KG1 (cell line): ENCODE measurements around the gene RBFOX1.
"Not testable (repeated sequence)": the region's sequence is repeated elsewhere in the genome, so short reads cannot be mapped to it uniquely, and the experiment has no call there.

Source experiments
- DNase-seq: peaks from one replicate; lab custom pipeline; 2025; lab: John Stamatoyannopoulos, UW

The RBFOX1 gene

GRCh38 chr16:7471268-7471667 lies 138.6 kb downstream of the RBFOX1 start:
- DNase-seq = no peak

DNA sequence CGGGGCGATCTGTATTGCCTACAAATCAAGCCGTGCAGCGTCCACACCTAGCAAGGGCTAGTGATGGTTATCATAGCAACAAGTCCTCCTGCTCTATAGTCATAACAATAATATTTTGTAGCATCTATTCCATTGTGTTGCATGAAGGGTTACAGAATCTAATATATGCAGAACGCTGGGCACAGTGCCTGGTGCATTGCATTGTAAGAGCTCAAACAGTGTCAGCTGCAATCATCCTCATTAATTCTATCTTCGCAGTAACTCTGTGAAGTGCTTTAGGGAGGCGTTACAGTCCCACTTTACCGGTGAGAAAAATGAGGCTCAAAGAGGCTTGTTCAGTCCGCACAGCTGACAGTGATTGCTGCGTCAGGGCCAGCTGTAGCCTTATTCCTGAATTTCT lies 149.4 kb downstream of the RBFOX1 start:
- DNase-seq = no peak

GRCh38 chr16:7482596-7483290 lies 150.1 kb downstream of the RBFOX1 start:
- DNase-seq = no peak

- no peak for DNase-seq
These were observed 155.1 kb downstream of the RBFOX1 start for GRCh38 chr16:7487574-7488323.

- no peak for DNase-seq
These were observed 159.5 kb downstream of the RBFOX1 start for GRCh38 chr16:7492122-7492521.

DNA sequence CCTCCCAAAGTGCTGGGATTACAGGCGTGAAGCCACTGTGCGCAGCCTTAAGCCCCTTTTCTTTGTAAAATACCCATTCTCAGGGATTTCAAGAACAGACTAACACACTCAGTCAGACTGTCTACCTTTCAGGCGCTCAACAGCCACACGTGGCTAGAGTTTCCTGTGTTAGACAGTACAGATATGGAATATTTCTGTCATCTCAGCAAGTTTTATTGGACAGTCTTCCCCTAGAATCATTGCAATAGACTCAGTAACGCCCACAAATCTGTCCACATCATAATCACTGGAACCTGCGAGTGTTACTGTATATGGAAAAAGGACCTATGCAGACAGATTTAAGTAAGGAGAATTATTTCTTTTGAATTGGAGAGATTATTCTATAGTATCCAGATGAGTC lies 160.5 kb downstream of the RBFOX1 start:
- no peak for DNase-seq

DNA sequence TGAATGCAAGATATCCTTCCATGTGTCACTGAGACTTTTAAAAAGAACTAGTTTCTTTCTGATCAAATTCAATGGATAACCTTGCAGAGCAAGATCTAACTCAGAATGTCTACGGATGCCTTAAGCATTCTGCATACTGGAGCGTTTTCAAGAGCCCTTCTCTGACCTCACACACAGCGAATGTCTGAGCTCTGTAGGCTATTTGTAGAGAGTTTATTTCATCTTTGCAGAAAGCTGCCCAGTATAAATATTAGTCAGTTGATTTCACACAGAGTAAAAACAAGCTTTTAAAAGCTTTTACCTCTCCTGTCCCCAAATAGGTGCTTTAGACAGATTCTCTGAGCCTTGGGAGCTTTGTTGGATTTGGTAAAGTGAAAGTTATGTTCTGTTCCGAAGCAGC lies 165.0 kb downstream of the RBFOX1 start:
- no peak for DNase-seq

DNA sequence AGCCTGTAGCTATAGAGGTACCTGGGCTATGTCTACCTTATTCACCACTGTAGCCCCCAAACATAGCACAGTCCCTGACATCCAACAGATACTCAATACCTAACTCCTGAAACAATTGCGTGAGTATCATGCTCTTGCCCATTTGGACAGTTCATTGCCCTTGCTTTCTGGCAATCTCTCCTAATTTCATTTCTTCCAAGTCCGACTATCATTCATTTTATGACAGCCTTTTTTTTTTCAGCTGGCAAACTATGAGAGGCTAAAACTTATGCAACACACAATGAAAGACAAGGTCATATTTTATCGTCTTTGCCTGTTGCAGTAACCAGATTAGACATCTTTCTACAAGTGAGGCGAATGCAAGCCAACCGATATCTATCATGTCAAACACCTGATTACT lies 169.2 kb downstream of the RBFOX1 start:
- no peak for DNase-seq

- DNase-seq = not testable (repeated sequence)
These were observed 170.0 kb downstream of the RBFOX1 start for GRCh38 chr16:7502591-7503157.

DNA sequence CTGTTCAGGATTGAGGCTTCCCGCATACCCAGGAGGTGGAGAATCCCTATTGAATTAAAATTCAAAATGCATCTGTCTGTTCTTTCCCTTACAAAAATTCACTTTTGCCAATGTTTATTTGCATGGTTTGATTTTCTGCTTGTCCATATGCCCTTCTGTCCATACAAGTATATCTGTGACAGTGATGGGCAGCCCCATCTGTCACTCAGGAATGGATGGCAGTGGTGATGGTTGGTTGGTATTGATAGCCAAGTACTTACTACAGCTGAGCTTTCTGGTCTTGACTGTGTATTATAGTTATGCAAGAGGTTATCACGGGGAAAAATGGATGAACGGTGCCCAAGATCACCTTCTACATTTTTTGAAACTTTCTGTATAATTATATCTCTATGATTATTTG lies 171.0 kb downstream of the RBFOX1 start:
- no peak for DNase-seq

GRCh38 chr16:7504844-7505243 lies 172.2 kb downstream of the RBFOX1 start:
- no peak for DNase-seq

GRCh38 chr16:7505495-7505894 lies 172.8 kb downstream of the RBFOX1 start:
- no peak for DNase-seq

DNA sequence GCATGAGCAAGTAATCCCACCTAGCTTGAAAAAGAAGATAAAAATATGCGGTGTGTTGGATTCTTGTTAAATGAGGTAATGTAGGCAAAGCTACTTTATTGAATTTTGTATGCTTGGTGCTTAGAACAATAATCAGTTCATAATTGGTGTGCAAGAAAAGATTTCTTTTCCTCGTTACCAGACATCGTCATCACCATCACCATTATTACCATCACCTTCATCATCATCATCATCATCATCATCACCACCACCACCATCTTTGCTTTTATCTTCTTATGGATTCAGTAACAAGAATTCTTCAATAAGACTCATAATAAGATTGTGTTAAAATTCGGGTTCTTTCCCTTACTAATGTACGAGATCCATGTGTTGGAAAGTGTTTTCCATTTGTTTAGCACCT lies 173.7 kb downstream of the RBFOX1 start:
- DNase-seq = no peak

DNA sequence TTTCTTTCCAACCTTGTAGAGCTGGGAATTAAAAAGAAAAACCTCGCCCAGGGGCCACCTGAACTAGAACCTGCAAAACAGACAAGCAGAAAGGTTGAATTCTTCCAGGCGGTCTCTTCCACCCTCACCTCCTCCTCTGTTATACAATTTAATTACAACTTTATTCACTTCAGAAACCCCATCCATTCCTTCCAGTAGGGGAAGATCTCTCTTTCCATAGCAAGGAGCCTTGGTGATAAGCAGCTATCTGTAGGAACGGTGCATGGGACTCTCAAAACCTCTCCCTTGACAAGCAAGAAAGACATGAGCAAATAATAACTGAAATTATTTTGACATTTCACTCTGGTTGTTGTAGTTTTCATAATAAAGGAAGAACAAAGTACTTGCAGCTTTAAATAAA lies 176.0 kb downstream of the RBFOX1 start:
- DNase-seq = no peak

DNA sequence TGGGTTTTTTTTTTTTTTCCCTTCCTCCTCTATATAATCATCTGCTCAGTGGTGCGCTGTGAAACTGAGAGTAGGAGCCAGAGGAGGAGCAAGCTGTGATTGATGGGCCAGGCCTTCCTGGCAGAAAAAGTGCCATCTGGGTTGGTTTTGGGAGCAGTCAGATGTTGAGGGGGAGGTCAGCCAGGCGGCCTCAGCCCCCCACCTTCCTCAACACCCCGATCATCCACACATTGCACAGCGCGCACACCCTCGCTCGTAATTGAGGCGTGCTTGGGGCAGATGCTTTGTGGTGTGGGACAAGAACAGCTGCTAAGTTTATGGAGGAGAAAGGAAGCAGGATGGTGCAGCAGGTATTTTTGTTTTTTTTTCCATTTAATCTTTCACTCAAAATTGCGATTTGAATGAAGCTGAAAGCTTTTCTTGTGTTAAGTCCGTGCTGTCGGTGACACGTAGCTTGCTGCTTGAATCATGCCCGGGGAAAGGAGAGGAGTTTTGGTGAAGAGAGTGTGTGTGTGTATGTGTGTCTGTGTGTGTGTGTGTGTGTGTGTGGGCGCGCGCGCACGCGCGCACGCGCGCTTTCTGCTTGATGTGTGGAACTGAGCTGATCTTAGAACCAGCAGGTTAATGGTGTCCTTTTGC lies 177.4 kb downstream of the RBFOX1 start:
- DNase-seq = no peak

DNA sequence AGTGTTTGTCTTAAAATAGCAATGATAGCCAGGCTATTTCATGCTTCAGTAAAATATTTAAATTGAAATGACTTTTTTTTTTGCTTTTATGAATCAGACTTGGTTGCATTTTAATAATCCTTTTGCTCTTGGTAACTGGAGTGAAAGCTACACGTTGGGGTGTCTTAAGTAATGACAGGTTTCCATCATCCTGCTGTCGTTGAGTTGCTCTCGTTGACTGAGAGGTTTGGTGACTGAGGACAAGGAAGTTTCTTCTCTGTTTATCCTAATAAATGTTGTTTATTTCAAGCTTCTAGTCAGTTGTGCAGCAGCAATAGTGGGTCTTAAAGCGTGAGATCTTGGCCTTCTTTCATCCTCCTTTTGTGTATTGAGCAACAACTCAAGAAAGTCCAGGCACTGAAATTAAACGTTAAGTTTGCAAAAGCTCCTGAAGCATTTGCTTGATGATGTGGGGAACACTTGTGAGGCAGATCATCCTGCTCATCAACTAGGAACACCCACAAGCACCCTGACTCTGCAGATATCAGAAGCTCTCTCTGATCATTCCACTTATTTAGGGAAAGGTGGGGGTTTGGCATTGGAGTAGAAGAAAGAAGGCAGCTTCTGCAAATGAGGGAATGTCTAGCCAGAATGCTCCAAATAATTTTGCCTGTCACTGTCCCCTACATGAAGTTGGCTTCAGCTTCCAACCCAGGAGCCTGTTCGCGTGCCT lies 179.1 kb downstream of the RBFOX1 start:
- DNase-seq = no peak

DNA sequence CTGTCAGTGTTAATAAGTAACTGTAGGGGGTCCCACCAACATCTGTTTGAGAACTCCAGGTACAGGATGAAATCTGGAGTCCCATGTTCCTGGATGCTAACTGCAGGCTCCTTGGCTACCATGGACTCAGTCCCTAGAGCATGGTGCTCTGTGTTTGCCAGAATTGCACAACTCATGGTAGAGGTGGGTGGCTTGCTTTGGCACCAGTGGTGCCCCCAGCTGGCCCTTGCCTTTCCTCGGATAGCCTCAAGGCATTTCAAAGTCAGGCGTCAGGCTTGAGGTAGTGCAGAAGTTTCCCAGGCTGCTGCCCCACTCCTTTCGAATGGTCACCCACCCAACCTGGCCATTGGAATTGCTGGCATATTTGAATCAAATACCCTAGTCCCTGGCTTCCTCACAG lies 179.9 kb downstream of the RBFOX1 start:
- DNase-seq = no peak

GRCh38 chr16:7513429-7513828 lies 180.8 kb downstream of the RBFOX1 start:
- no peak for DNase-seq

GRCh38 chr16:7515543-7515942 lies 182.9 kb downstream of the RBFOX1 start:
- no peak for DNase-seq

DNA sequence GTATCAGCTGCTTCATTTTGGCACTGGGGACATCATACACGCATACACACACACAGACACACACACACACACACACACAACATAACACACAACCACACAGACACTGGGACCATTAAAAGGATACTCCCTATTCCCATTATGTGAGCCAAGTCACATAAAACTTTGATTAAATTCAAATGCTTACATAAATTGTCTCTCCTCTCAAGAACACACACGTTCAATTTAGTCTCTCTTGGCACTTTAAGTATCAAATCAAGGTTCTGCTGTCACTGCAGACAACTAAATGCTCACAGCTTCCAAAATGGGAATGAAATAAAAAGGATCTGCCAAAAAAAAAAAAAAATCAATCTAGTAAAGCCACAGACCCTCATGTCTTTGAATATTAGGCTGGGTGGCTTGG lies 184.9 kb downstream of the RBFOX1 start:
- no peak for DNase-seq

DNA sequence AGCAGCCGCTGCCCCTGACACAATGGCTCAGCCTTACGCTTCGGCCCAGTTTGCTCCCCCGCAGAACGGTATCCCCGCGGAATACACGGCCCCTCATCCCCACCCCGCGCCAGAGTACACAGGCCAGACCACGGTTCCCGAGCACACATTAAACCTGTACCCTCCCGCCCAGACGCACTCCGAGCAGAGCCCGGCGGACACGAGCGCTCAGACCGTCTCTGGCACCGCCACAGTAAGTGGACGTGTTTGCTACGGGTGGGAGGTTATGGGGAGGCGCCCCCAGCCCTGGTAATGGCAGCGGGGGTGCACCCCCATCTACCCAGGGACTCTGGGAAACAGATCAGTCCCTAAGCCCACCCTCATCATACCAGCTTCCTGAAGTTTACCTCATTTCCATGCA lies 185.5 kb downstream of the RBFOX1 start:
- DNase-seq = no peak

- DNase-seq = no peak
These were observed 189.2 kb downstream of the RBFOX1 start for GRCh38 chr16:7521834-7522233.
